Naive B cell (primary cell): ENCODE results near the gene CAMK2N2. TPM values are rescaled to one million over a fixed set of nuclear protein-coding genes. Genes with fewer than 3 reads are reported as not detected.

Experiments
- ATAC-seq, 2 donors: fragments of 150-1000 bp; cut with Tn5 transposase; 2 replicates each; pipeline ENCODE4 v1.10.0; 2021; ENCODE audit warnings: low read depth in 2 of 2, mild to moderate bottlenecking in 2 of 2, moderate library complexity in 2 of 2
- DNase-seq: peaks from one replicate; pipeline ENCODE4 v3.0.0; 2022
- H3K27ac Mint-ChIP-seq, 6 donors: one replicate each; pipeline ENCODE4 v1.8.0; 2020 to 2022; ENCODE audit warnings: mild to moderate bottlenecking in 6 of 6, mixed read lengths in 6 of 6, moderate library complexity in 5 of 6, inconsistent platforms in 2 of 6
- H3K27me3 Mint-ChIP-seq, 3 donors: one replicate each; pipeline ENCODE4 v1.8.0; 2021 to 2022; ENCODE audit warnings: mixed read lengths in 3 of 3, mild to moderate bottlenecking in 1 of 3
- H3K36me3 Mint-ChIP-seq, 2 donors: one replicate each; pipeline ENCODE4 v1.8.0; 2020 to 2022; ENCODE audit warnings: mixed read lengths in 2 of 2, inconsistent platforms in 1 of 2, mild to moderate bottlenecking in 1 of 2
- H3K4me1 Mint-ChIP-seq, 3 donors: one replicate each; pipeline ENCODE4 v1.8.0; 2020 to 2022; ENCODE audit warnings: mixed read lengths in 3 of 3, inconsistent platforms in 1 of 3, mild to moderate bottlenecking in 1 of 3, moderate library complexity in 1 of 3
- H3K4me3 Mint-ChIP-seq, 8 donors: one replicate each; pipeline ENCODE4 v1.8.0; 2020 to 2022; ENCODE audit warnings: mild to moderate bottlenecking in 8 of 8, mixed read lengths in 8 of 8, moderate library complexity in 8 of 8, inconsistent platforms in 2 of 8
- H3K9me3 Mint-ChIP-seq, 7 donors: one replicate each; pipeline ENCODE4 v1.8.0; 2020 to 2022; ENCODE audit warnings: mixed read lengths in 7 of 7, mild to moderate bottlenecking in 5 of 7, inconsistent platforms in 2 of 7, moderate library complexity in 1 of 7
- polyA plus RNA-seq, 6 donors: library from polyadenylated mRNA; unstranded; fragments of 300-500 nt; fragmentation: Illumina TruSeq; gene quantifications; one replicate each; pipeline ENCODE4 v1.2.3, GENCODE V29; 2021; ENCODE audit warnings: low read depth in 6 of 6

The CAMK2N2 gene
- polyA plus RNA-seq, 6 donors from 2014 or later, result not detected

GRCh38 chr3:184234224-184234623 lies 27.1 kb downstream of the CAMK2N2 start:
- no peak overlapping the region for H3K4me3 Mint-ChIP-seq
- ATAC-seq (no peak), DNase-seq (no peak)
- peaks cover 0 to 12% of the 10 kb centered on the region in 2 donors for H3K36me3 Mint-ChIP-seq
- H3K27me3 Mint-ChIP-seq, result peaks cover 32 to 47% (median 40%) of the 10 kb centered on the region in 3 donors
- no peaks in the 10 kb centered on the region for H3K9me3 Mint-ChIP-seq
- H3K4me1 Mint-ChIP-seq, result peaks cover 8 to 9% (median 8%) of the 10 kb centered on the region in 3 donors
- no peak overlapping the region for H3K27ac Mint-ChIP-seq

GRCh38 chr3:184233127-184233843 lies 28.1 kb downstream of the CAMK2N2 start:
- H3K4me3 Mint-ChIP-seq, result no peak overlapping the region

GRCh38 chr3:184231671-184232070 lies 29.7 kb downstream of the CAMK2N2 start:
- Mint-ChIP-seq H3K9me3 (no peaks in the 10 kb centered on the region), H3K27ac (no peak overlapping the region), H3K4me3 (peak overlapping the region; percentile 70 to 93 (median 78)), H3K36me3 (peaks cover 0 to 12% of the 10 kb centered on the region in 2 donors), H3K27me3 (peaks cover 45 to 62% (median 61%) of the 10 kb centered on the region in 3 donors), H3K4me1 (peaks cover 14 to 19% (median 18%) of the 10 kb centered on the region in 3 donors)
- DNase-seq (no peak), ATAC-seq (no peak)

More at GRCh38 chr3:184233127-184233843, 28.1 kb downstream of the CAMK2N2 start:
- Mint-ChIP-seq H3K27me3 (peaks cover 36 to 56% (median 48%) of the 10 kb centered on the region in 3 donors), H3K36me3 (peaks cover 0 to 12% of the 10 kb centered on the region in 2 donors), H3K4me1 (peaks cover 13 to 16% (median 14%) of the 10 kb centered on the region in 3 donors), H3K27ac (no peak overlapping the region), H3K9me3 (no peaks in the 10 kb centered on the region)
- DNase-seq (no peak), ATAC-seq (no peak)

- peak overlapping the region in 2 of 6 donors; percentile 15 to 70 for H3K27ac Mint-ChIP-seq
- DNase-seq, result no peak
- no peaks in the 10 kb centered on the region for H3K9me3 Mint-ChIP-seq
- peaks cover 52 to 70% (median 68%) of the 10 kb centered on the region in 3 donors for H3K27me3 Mint-ChIP-seq
- no peak for ATAC-seq
- peak overlapping the region; percentile 70 to 93 (median 83) for H3K4me3 Mint-ChIP-seq
- H3K4me1 Mint-ChIP-seq, result peaks cover 14 to 19% (median 18%) of the 10 kb centered on the region in 3 donors
- peaks cover 0 to 12% of the 10 kb centered on the region in 2 donors for H3K36me3 Mint-ChIP-seq
Observed at GRCh38 chr3:184230603-184231528, 30.5 kb downstream of the CAMK2N2 start.

- peaks cover 0 to 12% of the 10 kb centered on the region in 2 donors for H3K36me3 Mint-ChIP-seq
- DNase-seq (no peak), ATAC-seq (no peak)
- no peaks in the 10 kb centered on the region for H3K9me3 Mint-ChIP-seq
- H3K27ac Mint-ChIP-seq, result no peak overlapping the region
- peak overlapping the region in 6 of 8 donors; percentile 30 to 89 (median 80) for H3K4me3 Mint-ChIP-seq
- H3K4me1 Mint-ChIP-seq, result peaks cover 14 to 19% (median 18%) of the 10 kb centered on the region in 3 donors
- peaks cover 51 to 71% (median 70%) of the 10 kb centered on the region in 3 donors for H3K27me3 Mint-ChIP-seq
Observed at GRCh38 chr3:184230081-184230602, 31.2 kb downstream of the CAMK2N2 start.

GRCh38 chr3:184229394-184230080 lies 31.8 kb downstream of the CAMK2N2 start, which contains the start of gene VWA5B2:
Gene VWA5B2, plus strand, starts transcription at chr3:184229585. Its CDS starts 944 bp downstream, at chr3:184230529.
- H3K9me3 Mint-ChIP-seq, result no peaks in the 10 kb centered on the region

GRCh38 chr3:184228376-184229137 lies 32.8 kb downstream of the CAMK2N2 start:
- Mint-ChIP-seq H3K27me3 (peaks cover 53 to 78% (median 67%) of the 10 kb centered on the region in 3 donors), H3K4me3 (peak overlapping the region; percentile 30 to 88 (median 79)), H3K4me1 (peaks cover 14 to 19% (median 18%) of the 10 kb centered on the region in 3 donors), H3K9me3 (no peaks in the 10 kb centered on the region), H3K36me3 (peaks cover 0 to 12% of the 10 kb centered on the region in 2 donors), H3K27ac (no peak overlapping the region)
- no peak for ATAC-seq
- no peak for DNase-seq

More at GRCh38 chr3:184229394-184230080, 31.8 kb downstream of the CAMK2N2 start, which contains the start of gene VWA5B2:
- H3K4me3 Mint-ChIP-seq, result peak within 1 kb of the TSS; percentile 30 to 90 (median 84)
- peaks cover 53 to 75% (median 74%) of the 10 kb centered on the region in 3 donors for H3K27me3 Mint-ChIP-seq
- peaks cover 14 to 19% (median 18%) of the 10 kb centered on the region in 3 donors for H3K4me1 Mint-ChIP-seq
- DNase-seq, result peak; percentile 82
- peak; percentile 94 to 97 for ATAC-seq
- peaks cover 0 to 12% of the 10 kb centered on the region in 2 donors for H3K36me3 Mint-ChIP-seq
- H3K27ac Mint-ChIP-seq, result no peak within 1 kb of the TSS

GRCh38 chr3:184227481-184227935 lies 33.8 kb downstream of the CAMK2N2 start:
- Mint-ChIP-seq H3K9me3 (no peaks in the 10 kb centered on the region), H3K4me3 (peak overlapping the region in 3 of 8 donors; percentile 6 to 61 (median 25)), H3K4me1 (peaks cover 14 to 19% (median 18%) of the 10 kb centered on the region in 3 donors), H3K36me3 (peaks cover 0 to 9% of the 10 kb centered on the region in 2 donors), H3K27ac (peak overlapping the region in 1 of 6 donors; percentile 52), H3K27me3 (peaks cover 48 to 76% (median 65%) of the 10 kb centered on the region in 3 donors)
- ATAC-seq (peak; percentile 21 to 27), DNase-seq (peak; percentile 59)

- Mint-ChIP-seq H3K36me3 (no peaks in the 10 kb centered on the region), H3K9me3 (no peaks in the 10 kb centered on the region), H3K27me3 (peaks cover 34 to 56% (median 48%) of the 10 kb centered on the region in 3 donors), H3K4me3 (no peak overlapping the region), H3K4me1 (peaks cover 6 to 10% (median 10%) of the 10 kb centered on the region in 3 donors), H3K27ac (peak overlapping the region in 1 of 6 donors; percentile 78)
- ATAC-seq (no peak), DNase-seq (no peak)
Observed at GRCh38 chr3:184223946-184224345, 37.4 kb downstream of the CAMK2N2 start.

GRCh38 chr3:184222521-184222920 lies 38.8 kb downstream of the CAMK2N2 start:
- Mint-ChIP-seq H3K27me3 (peaks cover 29 to 47% (median 39%) of the 10 kb centered on the region in 3 donors), H3K9me3 (no peaks in the 10 kb centered on the region), H3K27ac (no peak overlapping the region), H3K4me3 (no peak overlapping the region), H3K36me3 (no peaks in the 10 kb centered on the region), H3K4me1 (peaks cover 0 to 3% (median 0%) of the 10 kb centered on the region in 3 donors)
- ATAC-seq, result no peak
- DNase-seq, result no peak

- DNase-seq (no peak), ATAC-seq (no peak)
- H3K4me1 Mint-ChIP-seq, result no peaks in the 10 kb centered on the region
- no peak overlapping the region for H3K27ac Mint-ChIP-seq
- peaks cover 23 to 25% (median 23%) of the 10 kb centered on the region in 3 donors for H3K27me3 Mint-ChIP-seq
- no peaks in the 10 kb centered on the region for H3K36me3 Mint-ChIP-seq
- H3K9me3 Mint-ChIP-seq, result no peaks in the 10 kb centered on the region
- H3K4me3 Mint-ChIP-seq, result no peak overlapping the region
Observed at GRCh38 chr3:184218814-184219213, 42.5 kb downstream of the CAMK2N2 start.

GRCh38 chr3:184211718-184212117 lies 49.6 kb downstream of the CAMK2N2 start:
- ATAC-seq, result no peak
- Mint-ChIP-seq H3K4me1 (no peaks in the 10 kb centered on the region), H3K27me3 (peaks cover 14 to 22% (median 22%) of the 10 kb centered on the region in 3 donors), H3K9me3 (no peaks in the 10 kb centered on the region), H3K4me3 (no peak overlapping the region), H3K36me3 (no peaks in the 10 kb centered on the region), H3K27ac (no peak overlapping the region)
- DNase-seq, result no peak
